HFF-Myc (cell line): Measurements from ENCODE around the gene SPNS3.

Source experiments
- DNase-seq: peaks from one replicate; pipeline ENCODE4 v3.0.0-alpha.2; 2011; ENCODE audit warnings: low read depth; ENCODE audit errors: extremely low read depth
- H3K4me3 ChIP-seq: replicated peaks from 2 replicates; pipeline ENCODE4 v1.5.1; 2011; ENCODE audit warnings: low read depth, mild to moderate bottlenecking, control low read depth, low read length
- TF ChIP-seq, protein P1 (sequence below): IDR thresholded peaks from 2 replicates; pipeline ENCODE4 v1.5.1; 2012; ENCODE audit warnings: mild to moderate bottlenecking, low read depth, low read length, control low read depth; ENCODE audit errors: missing control alignments

The SPNS3 gene

DNA sequence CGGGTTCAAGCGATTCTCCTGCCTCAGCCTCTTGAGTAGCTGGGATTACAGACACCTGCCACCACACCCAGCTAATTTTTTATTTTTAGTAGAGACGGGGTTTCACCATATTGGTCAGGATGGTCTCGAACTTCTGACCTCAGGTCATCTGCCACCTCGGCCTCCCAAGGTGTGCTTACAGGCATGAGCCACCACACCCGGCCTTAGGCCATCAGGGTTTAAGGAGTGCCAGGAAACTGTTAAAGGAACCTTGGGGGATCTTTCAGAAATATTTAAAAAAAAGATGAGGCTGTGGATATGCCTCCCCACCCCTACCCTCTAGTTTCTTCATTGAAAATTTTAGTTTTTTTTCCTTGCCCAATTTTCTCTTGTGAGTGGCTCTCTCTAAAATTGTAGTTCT lies 35.9 kb upstream of the SPNS3 start:
- TF ChIP-seq, protein P1, sequence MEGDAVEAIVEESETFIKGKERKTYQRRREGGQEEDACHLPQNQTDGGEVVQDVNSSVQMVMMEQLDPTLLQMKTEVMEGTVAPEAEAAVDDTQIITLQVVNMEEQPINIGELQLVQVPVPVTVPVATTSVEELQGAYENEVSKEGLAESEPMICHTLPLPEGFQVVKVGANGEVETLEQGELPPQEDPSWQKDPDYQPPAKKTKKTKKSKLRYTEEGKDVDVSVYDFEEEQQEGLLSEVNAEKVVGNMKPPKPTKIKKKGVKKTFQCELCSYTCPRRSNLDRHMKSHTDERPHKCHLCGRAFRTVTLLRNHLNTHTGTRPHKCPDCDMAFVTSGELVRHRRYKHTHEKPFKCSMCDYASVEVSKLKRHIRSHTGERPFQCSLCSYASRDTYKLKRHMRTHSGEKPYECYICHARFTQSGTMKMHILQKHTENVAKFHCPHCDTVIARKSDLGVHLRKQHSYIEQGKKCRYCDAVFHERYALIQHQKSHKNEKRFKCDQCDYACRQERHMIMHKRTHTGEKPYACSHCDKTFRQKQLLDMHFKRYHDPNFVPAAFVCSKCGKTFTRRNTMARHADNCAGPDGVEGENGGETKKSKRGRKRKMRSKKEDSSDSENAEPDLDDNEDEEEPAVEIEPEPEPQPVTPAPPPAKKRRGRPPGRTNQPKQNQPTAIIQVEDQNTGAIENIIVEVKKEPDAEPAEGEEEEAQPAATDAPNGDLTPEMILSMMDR, result no peak
- no peak overlapping the region for H3K4me3 ChIP-seq
- no peak for DNase-seq

DNA sequence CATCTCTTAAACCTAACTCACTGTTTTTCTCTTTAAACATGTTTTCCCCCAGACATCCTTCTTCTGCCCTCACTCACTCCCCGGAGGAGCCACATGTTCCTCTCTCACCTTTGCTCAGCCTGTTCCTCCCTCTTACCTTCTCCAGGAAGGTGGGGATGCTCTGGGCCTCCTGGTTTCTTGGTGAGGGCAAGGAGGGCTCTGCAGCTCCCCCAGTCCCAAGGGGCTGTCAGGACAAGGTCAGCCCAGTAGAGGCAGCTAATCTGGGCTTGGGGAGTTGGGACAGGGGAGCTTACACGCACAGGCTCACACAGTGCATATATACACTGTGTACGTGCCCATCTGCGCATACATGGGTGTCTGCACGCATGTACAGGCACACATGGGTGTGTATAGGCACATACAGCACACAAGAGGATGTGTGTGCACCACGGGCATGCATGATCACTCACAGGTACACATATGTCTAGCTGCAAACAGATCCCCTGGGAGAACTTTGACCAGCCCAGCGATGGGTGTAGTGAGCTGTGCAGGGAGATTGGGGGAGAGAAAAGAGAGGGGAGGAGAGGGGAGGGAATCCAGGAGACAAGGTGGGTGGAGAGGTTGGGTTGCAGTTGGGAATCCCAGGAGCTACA lies 28.6 kb upstream of the SPNS3 start:
- no peak for DNase-seq
- TF ChIP-seq, protein P1, result no peak
- no peak overlapping the region for H3K4me3 ChIP-seq

DNA sequence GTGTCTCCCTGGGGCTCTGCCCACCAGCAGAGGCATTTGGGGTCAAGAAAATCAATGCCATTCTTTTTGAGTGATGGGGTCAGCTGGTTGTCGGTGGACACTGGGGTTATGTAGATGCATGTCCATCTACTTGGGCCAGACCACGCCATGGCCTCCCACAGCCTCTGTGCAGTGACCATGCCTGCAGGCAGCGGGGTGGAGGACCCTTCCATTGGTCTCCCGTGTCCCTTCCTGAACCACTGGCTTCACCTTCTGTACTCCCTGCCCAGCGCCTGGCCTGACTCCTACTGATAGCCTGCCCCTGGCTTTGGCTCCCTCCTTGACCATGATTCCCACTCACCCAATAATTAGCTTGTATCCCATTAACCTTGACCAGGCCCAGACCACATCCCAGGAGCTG lies 28.0 kb upstream of the SPNS3 start:
- TF ChIP-seq, protein P1, result no peak
- H3K4me3 ChIP-seq, result no peak overlapping the region

DNA sequence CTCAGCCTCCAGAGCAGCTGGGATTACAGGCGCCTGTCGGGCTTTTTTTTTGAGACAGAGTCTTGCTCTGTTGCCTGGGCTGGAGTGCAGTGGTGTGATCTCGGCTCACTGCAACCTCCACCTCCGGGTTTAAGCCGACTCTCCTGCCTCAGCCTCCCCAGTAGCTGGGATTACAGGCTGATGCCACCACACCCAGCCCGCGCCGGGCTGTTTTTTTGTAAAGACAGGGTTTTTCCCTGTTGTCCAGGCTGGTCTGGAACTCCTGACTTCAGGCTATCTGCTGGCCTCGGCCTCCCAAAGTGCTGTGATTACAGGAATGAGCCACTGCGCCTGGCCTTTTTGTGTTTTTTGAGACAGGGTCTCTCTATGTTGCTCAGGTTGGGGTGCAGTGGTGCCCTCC lies 27.4 kb upstream of the SPNS3 start:
- TF ChIP-seq, protein P1, result no peak
- DNase-seq, result no peak
- H3K4me3 ChIP-seq, result no peak overlapping the region

More for the DNA sequence above, 28.0 kb upstream of the SPNS3 start:
- no peak for DNase-seq

DNA sequence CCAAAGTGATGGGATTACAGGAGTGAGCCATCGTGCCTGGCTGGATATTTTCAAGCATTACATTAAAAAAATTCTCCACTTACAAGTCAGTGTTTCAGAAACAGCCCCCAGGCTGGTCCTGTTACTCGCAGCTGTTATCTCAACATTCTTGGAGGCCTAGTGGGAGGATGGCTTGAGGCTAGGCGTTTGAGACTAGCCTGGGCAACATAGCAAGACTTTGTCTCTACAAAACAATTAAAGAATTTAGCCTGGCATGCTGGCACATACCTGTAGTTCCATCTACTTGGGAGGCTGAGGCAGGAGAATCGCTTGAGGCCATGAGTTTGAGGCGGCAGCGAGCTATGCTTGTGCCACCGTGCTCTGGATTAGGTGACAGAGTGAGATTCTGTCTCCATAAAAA lies 26.5 kb upstream of the SPNS3 start:
- no peak overlapping the region for H3K4me3 ChIP-seq
- TF ChIP-seq, protein P1, result no peak
- DNase-seq, result no peak

DNA sequence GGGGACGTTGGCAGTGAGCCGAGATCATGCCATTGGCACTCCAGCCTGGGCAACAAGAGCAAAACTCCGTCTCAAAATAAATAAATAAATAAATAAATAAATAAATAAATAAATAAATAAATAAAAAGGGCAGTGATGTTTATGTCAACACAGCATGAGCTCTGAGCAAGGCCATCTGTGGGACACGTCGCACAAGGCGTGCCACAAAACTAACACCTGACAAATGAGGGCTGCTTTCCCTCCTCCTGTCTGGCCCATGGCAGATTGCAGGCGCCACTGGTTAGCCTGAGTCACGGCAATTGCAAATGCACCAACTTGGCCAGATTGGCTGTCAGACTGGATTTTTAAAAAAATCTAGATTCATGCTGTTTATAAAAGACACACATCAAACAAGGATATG lies 25.9 kb upstream of the SPNS3 start:
- H3K4me3 ChIP-seq, result no peak overlapping the region
- TF ChIP-seq, protein P1, result no peak
- DNase-seq, result no peak

DNA sequence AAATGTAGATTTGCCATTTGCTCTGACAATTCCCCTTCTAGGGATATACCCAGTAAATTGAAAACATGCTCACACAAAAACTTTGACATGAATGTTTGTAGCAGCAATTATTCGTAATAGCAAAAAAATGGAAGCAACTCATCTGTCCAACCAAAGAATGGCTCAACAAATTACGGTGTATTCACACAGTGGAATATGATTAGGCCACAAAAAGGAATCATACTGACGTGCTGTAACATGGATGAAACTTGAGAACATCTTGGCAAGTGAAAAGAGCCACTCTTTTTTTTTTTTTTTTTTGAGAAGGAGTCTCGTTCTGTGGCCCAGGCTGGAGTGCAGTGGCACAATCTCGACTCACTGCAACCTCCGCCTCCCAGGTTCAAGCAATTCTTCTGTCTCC lies 24.1 kb upstream of the SPNS3 start:
- no peak overlapping the region for H3K4me3 ChIP-seq
- DNase-seq, result no peak
- TF ChIP-seq, protein P1, result no peak
